ENCODE data around the gene E4F1. TPM values are rescaled to one million over a fixed set of nuclear protein-coding genes. Genes with fewer than 3 reads are reported as not detected.

The E4F1 gene
- total and polyA plus RNA-seq, 2 of the 13 experiments (the other 11 are each of a cell fraction or from before 2014, with no cell fraction given): 13.8 to 19.5 TPM

DNA sequence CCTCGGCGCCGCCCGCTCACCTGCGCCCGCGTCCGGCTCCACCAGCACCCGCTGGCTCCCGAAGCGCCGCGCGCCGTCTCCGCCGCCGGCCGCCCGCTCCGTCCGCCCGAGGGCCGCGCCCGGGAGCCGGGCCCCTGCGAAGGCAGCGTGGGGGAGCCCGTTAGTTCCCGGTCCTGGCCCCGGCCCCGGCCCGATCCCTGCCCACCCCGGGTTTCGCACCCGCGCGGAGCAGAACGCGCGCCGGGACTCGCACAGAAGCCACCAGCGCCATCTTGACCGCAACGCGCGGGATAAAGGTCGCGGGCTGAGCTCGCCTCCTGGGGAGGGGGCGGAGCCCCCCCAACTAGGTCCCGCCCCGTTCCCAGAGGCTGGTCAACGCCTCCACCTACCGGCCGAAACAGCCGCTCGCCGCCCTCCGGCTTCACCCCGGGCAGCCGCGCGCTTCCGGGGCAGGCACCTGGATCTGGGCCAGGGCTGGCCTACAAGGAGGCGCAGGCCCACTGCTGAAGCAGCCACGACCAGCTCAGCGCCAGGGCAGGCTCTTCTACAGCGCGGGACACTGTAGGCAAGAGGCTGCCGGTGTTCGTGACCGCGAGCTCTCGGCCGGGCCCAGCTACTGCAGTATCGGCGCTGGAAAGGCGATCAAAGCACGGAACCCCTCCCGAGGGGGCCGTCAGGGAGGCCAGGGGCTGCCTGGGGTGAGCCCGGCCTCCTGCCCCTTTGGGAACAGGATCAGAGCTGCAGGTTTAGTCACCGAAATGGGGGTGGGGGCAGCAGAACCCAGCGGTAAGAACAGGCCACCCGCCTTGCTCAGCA lies 28.1 kb downstream of the E4F1 start, which contains the start of gene ECI1 (continued):
- TF ChIP-seq, protein P1, sequence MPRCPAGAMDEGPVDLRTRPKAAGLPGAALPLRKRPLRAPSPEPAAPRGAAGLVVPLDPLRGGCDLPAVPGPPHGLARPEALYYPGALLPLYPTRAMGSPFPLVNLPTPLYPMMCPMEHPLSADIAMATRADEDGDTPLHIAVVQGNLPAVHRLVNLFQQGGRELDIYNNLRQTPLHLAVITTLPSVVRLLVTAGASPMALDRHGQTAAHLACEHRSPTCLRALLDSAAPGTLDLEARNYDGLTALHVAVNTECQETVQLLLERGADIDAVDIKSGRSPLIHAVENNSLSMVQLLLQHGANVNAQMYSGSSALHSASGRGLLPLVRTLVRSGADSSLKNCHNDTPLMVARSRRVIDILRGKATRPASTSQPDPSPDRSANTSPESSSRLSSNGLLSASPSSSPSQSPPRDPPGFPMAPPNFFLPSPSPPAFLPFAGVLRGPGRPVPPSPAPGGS (CRISPR knock-in tag; IDR thresholded peaks at IDR 0.05): peak; percentile 84
- no peak for TF ChIP-seq RARG (CRISPR knock-in tag; IDR thresholded peaks at IDR 0.05; ENCODE audit: low read depth)
- TF ChIP-seq MLXIP (CRISPR knock-in tag; IDR thresholded peaks at IDR 0.05; ENCODE audit: borderline replicate concordance): 0 out of 2 replicates have a peak, but pooled peaks have one; percentile 39
- peak; percentile 83 for TF ChIP-seq TFDP2 (CRISPR knock-in tag; IDR thresholded peaks at IDR 0.05)
- peak; percentile 50; the same call in 1 of the 2 replicates for TF ChIP-seq WIZ (CRISPR knock-in tag; IDR thresholded peaks at IDR 0.05)
- TF ChIP-seq TAF15 (IDR thresholded peaks at IDR 0.05; ENCODE audit: low read depth, low read length, poor library complexity, severe bottlenecking): no peak
- no peak for TF ChIP-seq ZNF558 (CRISPR knock-in tag; IDR thresholded peaks at IDR 0.05; ENCODE audit: borderline replicate concordance)
- TF ChIP-seq ZNF512 (CRISPR knock-in tag; IDR thresholded peaks at IDR 0.05): no peak
- TF ChIP-seq FOXA1 (IDR thresholded peaks at IDR 0.05): no peak
- TF ChIP-seq FOXA1 (CRISPR knock-in tag; IDR thresholded peaks at IDR 0.05): peak; percentile 58; the same call in 1 of the 2 replicates
- TF ChIP-seq, protein P2, sequence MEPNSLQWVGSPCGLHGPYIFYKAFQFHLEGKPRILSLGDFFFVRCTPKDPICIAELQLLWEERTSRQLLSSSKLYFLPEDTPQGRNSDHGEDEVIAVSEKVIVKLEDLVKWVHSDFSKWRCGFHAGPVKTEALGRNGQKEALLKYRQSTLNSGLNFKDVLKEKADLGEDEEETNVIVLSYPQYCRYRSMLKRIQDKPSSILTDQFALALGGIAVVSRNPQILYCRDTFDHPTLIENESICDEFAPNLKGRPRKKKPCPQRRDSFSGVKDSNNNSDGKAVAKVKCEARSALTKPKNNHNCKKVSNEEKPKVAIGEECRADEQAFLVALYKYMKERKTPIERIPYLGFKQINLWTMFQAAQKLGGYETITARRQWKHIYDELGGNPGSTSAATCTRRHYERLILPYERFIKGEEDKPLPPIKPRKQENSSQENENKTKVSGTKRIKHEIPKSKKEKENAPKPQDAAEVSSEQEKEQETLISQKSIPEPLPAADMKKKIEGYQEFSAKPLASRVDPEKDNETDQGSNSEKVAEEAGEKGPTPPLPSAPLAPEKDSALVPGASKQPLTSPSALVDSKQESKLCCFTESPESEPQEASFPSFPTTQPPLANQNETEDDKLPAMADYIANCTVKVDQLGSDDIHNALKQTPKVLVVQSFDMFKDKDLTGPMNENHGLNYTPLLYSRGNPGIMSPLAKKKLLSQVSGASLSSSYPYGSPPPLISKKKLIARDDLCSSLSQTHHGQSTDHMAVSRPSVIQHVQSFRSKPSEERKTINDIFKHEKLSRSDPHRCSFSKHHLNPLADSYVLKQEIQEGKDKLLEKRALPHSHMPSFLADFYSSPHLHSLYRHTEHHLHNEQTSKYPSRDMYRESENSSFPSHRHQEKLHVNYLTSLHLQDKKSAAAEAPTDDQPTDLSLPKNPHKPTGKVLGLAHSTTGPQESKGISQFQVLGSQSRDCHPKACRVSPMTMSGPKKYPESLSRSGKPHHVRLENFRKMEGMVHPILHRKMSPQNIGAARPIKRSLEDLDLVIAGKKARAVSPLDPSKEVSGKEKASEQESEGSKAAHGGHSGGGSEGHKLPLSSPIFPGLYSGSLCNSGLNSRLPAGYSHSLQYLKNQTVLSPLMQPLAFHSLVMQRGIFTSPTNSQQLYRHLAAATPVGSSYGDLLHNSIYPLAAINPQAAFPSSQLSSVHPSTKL (CRISPR knock-in tag; IDR thresholded peaks at IDR 0.05): peak; percentile 62; the same call in 1 of the 2 replicates
- peak; percentile 50 for TF ChIP-seq NCOA2 (CRISPR knock-in tag; IDR thresholded peaks at IDR 0.05)
- peak; percentile 92; the same call in 1 of the 2 replicates for TF ChIP-seq ZNF776 (CRISPR knock-in tag; IDR thresholded peaks at IDR 0.05)
